Epidermal melanocyte (primary cell): ENCODE results near the gene CCSER1.
"Not testable (repeated sequence)": the region's sequence is repeated elsewhere in the genome, so short reads cannot be mapped to it uniquely, and the experiment has no call there.

Experiments used
- DNase-seq: peaks from one replicate; pipeline ENCODE4 v3.0.0; 2011; ENCODE audit warnings: low spot score; ENCODE audit not compliant: insufficient read length

The CCSER1 gene

GRCh38 chr4:90648791-90649190 is 521.6 kb downstream of the CCSER1 start:
- no peak for DNase-seq

GRCh38 chr4:90660672-90661071 is 533.5 kb downstream of the CCSER1 start:
- no peak for DNase-seq

GRCh38 chr4:90670183-90670582 is 543.0 kb downstream of the CCSER1 start:
- DNase-seq: no peak

GRCh38 chr4:90689739-90690138 is 562.5 kb downstream of the CCSER1 start:
- no peak for DNase-seq

GRCh38 chr4:90695411-90695810 is 568.2 kb downstream of the CCSER1 start:
- no peak for DNase-seq

- DNase-seq: not testable (repeated sequence)
Measured at GRCh38 chr4:90705501-90705900, 578.3 kb downstream of the CCSER1 start.

- DNase-seq: no peak
Measured at GRCh38 chr4:90715242-90715641, 588.0 kb downstream of the CCSER1 start.

- no peak for DNase-seq
Measured at GRCh38 chr4:90718931-90719330, 591.7 kb downstream of the CCSER1 start.

- DNase-seq: no peak
Measured at GRCh38 chr4:90727938-90728337, 600.7 kb downstream of the CCSER1 start.

GRCh38 chr4:90730752-90731151 is 603.6 kb downstream of the CCSER1 start:
- no peak for DNase-seq

- no peak for DNase-seq
Measured at GRCh38 chr4:90733211-90733610, 606.0 kb downstream of the CCSER1 start.

GRCh38 chr4:90745176-90745575 is 618.0 kb downstream of the CCSER1 start:
- DNase-seq: no peak

GRCh38 chr4:90753068-90753467 is 625.9 kb downstream of the CCSER1 start:
- DNase-seq: no peak

GRCh38 chr4:90757534-90758060 is 630.4 kb downstream of the CCSER1 start:
- DNase-seq: no peak

GRCh38 chr4:90760059-90760458 is 632.9 kb downstream of the CCSER1 start:
- no peak for DNase-seq

- DNase-seq: no peak
Measured at GRCh38 chr4:90766837-90767236, 639.6 kb downstream of the CCSER1 start.

- DNase-seq: no peak
Measured at GRCh38 chr4:90769251-90769650, 642.1 kb downstream of the CCSER1 start.

GRCh38 chr4:90780193-90780592 is 653.0 kb downstream of the CCSER1 start:
- DNase-seq: no peak

- DNase-seq: no peak
Measured at GRCh38 chr4:90786602-90787001, 659.4 kb downstream of the CCSER1 start.

GRCh38 chr4:90792696-90793095 is 665.5 kb downstream of the CCSER1 start:
- DNase-seq: no peak

GRCh38 chr4:90798948-90799347 is 671.8 kb downstream of the CCSER1 start:
- no peak for DNase-seq

- no peak for DNase-seq
Measured at GRCh38 chr4:90799895-90800294, 672.7 kb downstream of the CCSER1 start.

GRCh38 chr4:90815569-90815968 is 688.4 kb downstream of the CCSER1 start:
- DNase-seq: no peak

GRCh38 chr4:90816754-90817153 is 689.6 kb downstream of the CCSER1 start:
- no peak for DNase-seq
